ENCODE results near the gene PDXK.

PDXK gene

DNA sequence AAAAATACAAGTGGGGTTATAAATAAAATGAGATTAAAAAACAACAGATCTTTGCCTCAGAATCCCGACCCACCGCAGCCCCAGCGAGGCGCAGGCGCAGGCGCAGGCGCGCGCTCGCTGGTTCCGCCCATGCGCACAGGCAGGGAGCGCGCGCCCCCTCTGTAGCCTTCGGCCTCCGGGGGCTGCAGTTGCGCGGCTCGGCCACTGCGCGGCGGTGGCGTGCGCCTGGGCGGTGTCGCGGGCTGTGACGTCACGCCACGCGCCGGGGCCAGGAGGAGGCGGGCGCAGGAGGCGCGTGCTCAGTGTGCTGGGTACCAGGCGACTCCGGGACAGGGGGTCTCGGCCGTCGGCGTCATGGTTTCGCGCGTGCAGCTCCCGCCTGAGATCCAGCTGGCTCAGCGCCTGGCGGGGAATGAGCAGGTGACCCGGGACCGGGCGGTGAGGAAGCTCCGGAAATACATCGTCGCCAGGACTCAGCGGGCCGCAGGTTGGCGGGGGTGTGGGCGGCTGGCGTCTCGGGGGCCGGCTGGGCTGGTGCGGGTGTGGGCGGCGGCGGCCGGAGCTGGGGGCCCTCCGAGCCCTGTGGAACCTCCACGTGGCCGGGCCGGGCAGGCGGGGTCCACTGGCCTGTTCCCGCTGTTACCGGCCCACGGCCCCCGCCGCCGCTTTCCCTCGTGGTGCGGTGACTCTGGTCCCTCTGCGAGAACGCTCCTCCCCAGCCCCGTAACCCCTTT lies 70.5 kb downstream of the PDXK start, which contains the start of gene RRP1:
RRP1 (plus strand) TSS at position 302 of the 734 bp plus-strand sequence; CDS start at position 355, 53 bp downstream.
- H3K4me1 Mint-ChIP-seq (ENCODE audit: low read depth): peaks cover 10% of the 10 kb centered on the region
- peak within 1 kb of the TSS; percentile 92 for H3K4me3 Mint-ChIP-seq
- DNase-seq (ENCODE audit: low spot score): peak; percentile 95
- H3K27ac Mint-ChIP-seq: peak within 1 kb of the TSS; percentile 91
- H3K36me3 Mint-ChIP-seq (ENCODE audit: low read depth): peaks cover 24% of the 10 kb centered on the region
- no peaks in the 10 kb centered on the region for H3K27me3 Mint-ChIP-seq (ENCODE audit: low read depth)
- no peaks in the 10 kb centered on the region for H3K9me3 Mint-ChIP-seq

GRCh38 chr21:43790010-43790524 lies 71.1 kb downstream of the PDXK start:
- H3K36me3 Mint-ChIP-seq (ENCODE audit: low read depth): peaks cover 27% of the 10 kb centered on the region
- no peaks in the 10 kb centered on the region for H3K27me3 Mint-ChIP-seq (ENCODE audit: low read depth)
- H3K4me1 Mint-ChIP-seq (ENCODE audit: low read depth): peaks cover 10% of the 10 kb centered on the region
- H3K9me3 Mint-ChIP-seq: no peaks in the 10 kb centered on the region
- peak overlapping the region; percentile 92 for H3K4me3 Mint-ChIP-seq
- peak overlapping the region; percentile 91 for H3K27ac Mint-ChIP-seq
- no peak for DNase-seq (ENCODE audit: low spot score)

DNA sequence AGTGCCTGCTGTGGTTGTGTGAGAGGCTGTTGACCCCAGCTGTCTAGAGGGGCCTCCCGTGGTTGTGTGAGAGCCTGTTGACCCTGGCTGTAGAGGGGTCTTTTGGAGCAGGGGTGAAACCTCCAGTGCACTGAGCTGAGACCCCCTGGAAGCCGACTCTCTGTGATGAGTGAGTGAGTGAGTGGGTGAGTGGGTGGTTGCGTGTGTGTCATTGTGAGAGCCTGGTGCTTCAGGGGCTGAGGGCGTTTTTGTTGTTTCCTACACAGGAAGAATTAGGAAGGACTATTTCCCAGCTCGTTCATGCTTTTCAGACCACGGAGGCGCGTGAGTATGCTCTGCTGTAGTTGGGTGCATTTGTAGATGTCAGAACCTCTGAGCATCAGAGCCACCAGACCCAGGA lies 73.5 kb downstream of the PDXK start:
- Mint-ChIP-seq H3K27me3 (ENCODE audit: low read depth) (no peaks in the 10 kb centered on the region), H3K4me1 (ENCODE audit: low read depth) (peaks cover 10% of the 10 kb centered on the region), H3K4me3 (no peak overlapping the region), H3K36me3 (ENCODE audit: low read depth) (peaks cover 44% of the 10 kb centered on the region), H3K9me3 (no peaks in the 10 kb centered on the region), H3K27ac (no peak overlapping the region)
- DNase-seq (ENCODE audit: low spot score): no peak

DNA sequence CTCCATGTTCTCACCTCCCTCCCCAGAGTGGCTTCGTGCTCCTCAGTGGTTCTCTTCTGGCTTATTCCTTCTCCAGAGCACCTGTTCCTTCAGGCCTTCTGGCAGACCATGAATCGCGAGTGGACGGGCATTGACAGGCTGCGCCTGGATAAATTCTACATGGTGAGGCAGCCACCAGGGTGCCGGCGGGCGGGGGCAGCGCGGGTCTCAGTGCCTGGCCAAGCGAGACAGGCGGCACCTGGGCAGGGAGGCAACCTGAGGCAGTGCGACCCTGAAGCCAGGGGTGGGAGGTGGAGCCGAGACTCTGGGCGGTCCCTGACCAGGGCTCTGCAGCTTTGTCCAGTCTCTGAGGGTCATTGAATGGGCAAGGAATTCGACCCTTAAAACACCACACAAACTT lies 74.3 kb downstream of the PDXK start:
- Mint-ChIP-seq H3K27me3 (ENCODE audit: low read depth) (no peaks in the 10 kb centered on the region), H3K36me3 (ENCODE audit: low read depth) (peaks cover 48% of the 10 kb centered on the region), H3K4me3 (no peak overlapping the region), H3K9me3 (no peaks in the 10 kb centered on the region), H3K4me1 (ENCODE audit: low read depth) (peaks cover 10% of the 10 kb centered on the region), H3K27ac (no peak overlapping the region)
- DNase-seq (ENCODE audit: low spot score): no peak

GRCh38 chr21:43794311-43794710 lies 75.4 kb downstream of the PDXK start:
- H3K36me3 Mint-ChIP-seq (ENCODE audit: low read depth): peaks cover 53% of the 10 kb centered on the region
- no peak for DNase-seq (ENCODE audit: low spot score)
- H3K4me1 Mint-ChIP-seq (ENCODE audit: low read depth): peaks cover 10% of the 10 kb centered on the region
- H3K27me3 Mint-ChIP-seq (ENCODE audit: low read depth): no peaks in the 10 kb centered on the region
- no peak overlapping the region for H3K27ac Mint-ChIP-seq
- H3K4me3 Mint-ChIP-seq: no peak overlapping the region
- no peaks in the 10 kb centered on the region for H3K9me3 Mint-ChIP-seq

GRCh38 chr21:43794857-43795256 lies 75.9 kb downstream of the PDXK start:
- Mint-ChIP-seq H3K27me3 (ENCODE audit: low read depth) (no peaks in the 10 kb centered on the region), H3K36me3 (ENCODE audit: low read depth) (peaks cover 54% of the 10 kb centered on the region), H3K9me3 (no peaks in the 10 kb centered on the region), H3K4me3 (no peak overlapping the region), H3K4me1 (ENCODE audit: low read depth) (peaks cover 10% of the 10 kb centered on the region), H3K27ac (no peak overlapping the region)
- no peak for DNase-seq (ENCODE audit: low spot score)

DNA sequence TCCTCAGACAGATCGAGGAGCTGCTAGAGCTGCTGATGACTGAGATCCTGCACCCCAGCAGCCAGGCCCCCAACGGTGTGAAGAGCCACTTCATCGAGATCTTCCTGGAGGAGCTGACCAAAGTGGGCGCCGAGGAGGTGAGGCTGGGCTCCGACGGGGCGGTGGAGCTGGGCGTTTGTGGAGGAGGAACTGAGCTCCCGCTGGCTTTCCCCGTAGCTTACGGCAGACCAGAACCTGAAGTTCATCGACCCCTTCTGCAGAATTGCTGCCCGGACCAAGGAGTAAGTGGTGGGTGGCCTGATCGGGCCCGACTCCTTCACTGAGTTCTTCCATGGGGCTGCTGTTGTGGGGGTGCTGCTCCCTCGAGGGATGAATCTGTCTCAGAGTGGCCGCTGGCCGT lies 78.5 kb downstream of the PDXK start:
- H3K9me3 Mint-ChIP-seq: no peaks in the 10 kb centered on the region
- H3K4me3 Mint-ChIP-seq: no peak overlapping the region
- H3K27ac Mint-ChIP-seq: no peak overlapping the region
- H3K36me3 Mint-ChIP-seq (ENCODE audit: low read depth): peaks cover 50% of the 10 kb centered on the region
- H3K27me3 Mint-ChIP-seq (ENCODE audit: low read depth): no peaks in the 10 kb centered on the region
- no peak for DNase-seq (ENCODE audit: low spot score)
- no peaks in the 10 kb centered on the region for H3K4me1 Mint-ChIP-seq (ENCODE audit: low read depth)

- H3K9me3 Mint-ChIP-seq: no peaks in the 10 kb centered on the region
- H3K4me1 Mint-ChIP-seq (ENCODE audit: low read depth): no peaks in the 10 kb centered on the region
- no peaks in the 10 kb centered on the region for H3K27me3 Mint-ChIP-seq (ENCODE audit: low read depth)
- H3K4me3 Mint-ChIP-seq: no peak overlapping the region
- no peak overlapping the region for H3K27ac Mint-ChIP-seq
- DNase-seq (ENCODE audit: low spot score): no peak
- peaks cover 46% of the 10 kb centered on the region for H3K36me3 Mint-ChIP-seq (ENCODE audit: low read depth)
These were observed 79.2 kb downstream of the PDXK start for GRCh38 chr21:43797925-43798715.

DNA sequence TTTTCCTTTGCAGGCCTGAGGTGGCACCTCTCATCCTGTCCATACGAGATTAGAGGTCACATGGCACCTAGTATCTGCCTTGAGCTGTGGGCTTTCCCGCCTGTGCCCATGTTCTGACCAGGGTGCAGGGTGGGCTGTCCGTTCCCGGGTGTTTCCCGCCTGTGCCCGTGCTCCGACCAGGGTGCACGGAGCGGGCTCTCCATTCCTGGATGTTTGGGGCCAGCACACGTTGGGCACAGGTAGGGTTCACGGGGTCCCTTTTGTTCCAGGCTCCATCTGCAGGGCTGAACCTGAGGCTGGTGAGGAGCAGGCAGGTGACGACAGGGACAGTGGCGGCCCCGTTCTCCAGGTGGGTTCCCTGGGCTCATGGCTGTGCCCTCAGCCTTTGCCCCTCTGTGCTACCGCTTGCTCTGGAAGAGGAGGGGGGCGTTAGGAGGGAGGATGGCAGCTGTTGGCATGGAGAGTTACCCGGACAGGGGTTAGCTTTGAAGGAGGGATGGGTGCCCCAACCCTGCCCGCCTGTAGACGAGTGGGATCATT lies 80.4 kb downstream of the PDXK start:
- Mint-ChIP-seq H3K27me3 (ENCODE audit: low read depth) (no peaks in the 10 kb centered on the region), H3K36me3 (ENCODE audit: low read depth) (peaks cover 41% of the 10 kb centered on the region), H3K9me3 (no peaks in the 10 kb centered on the region), H3K4me1 (ENCODE audit: low read depth) (no peaks in the 10 kb centered on the region), H3K4me3 (no peak overlapping the region), H3K27ac (no peak overlapping the region)
- DNase-seq (ENCODE audit: low spot score): no peak

GRCh38 chr21:43800124-43800523 lies 81.2 kb downstream of the PDXK start:
- Mint-ChIP-seq H3K9me3 (no peaks in the 10 kb centered on the region), H3K36me3 (ENCODE audit: low read depth) (peaks cover 38% of the 10 kb centered on the region), H3K4me1 (ENCODE audit: low read depth) (no peaks in the 10 kb centered on the region), H3K27ac (no peak overlapping the region), H3K4me3 (no peak overlapping the region), H3K27me3 (ENCODE audit: low read depth) (no peaks in the 10 kb centered on the region)
- DNase-seq (ENCODE audit: low spot score): no peak

GRCh38 chr21:43800566-43800965 lies 81.6 kb downstream of the PDXK start:
- no peak for DNase-seq (ENCODE audit: low spot score)
- no peaks in the 10 kb centered on the region for H3K27me3 Mint-ChIP-seq (ENCODE audit: low read depth)
- H3K27ac Mint-ChIP-seq: no peak overlapping the region
- no peaks in the 10 kb centered on the region for H3K9me3 Mint-ChIP-seq
- no peaks in the 10 kb centered on the region for H3K4me1 Mint-ChIP-seq (ENCODE audit: low read depth)
- no peak overlapping the region for H3K4me3 Mint-ChIP-seq
- peaks cover 34% of the 10 kb centered on the region for H3K36me3 Mint-ChIP-seq (ENCODE audit: low read depth)

- peaks cover 31% of the 10 kb centered on the region for H3K36me3 Mint-ChIP-seq (ENCODE audit: low read depth)
- no peaks in the 10 kb centered on the region for H3K4me1 Mint-ChIP-seq (ENCODE audit: low read depth)
- H3K9me3 Mint-ChIP-seq: no peaks in the 10 kb centered on the region
- no peak for DNase-seq (ENCODE audit: low spot score)
- no peak overlapping the region for H3K27ac Mint-ChIP-seq
- H3K4me3 Mint-ChIP-seq: no peak overlapping the region
- no peaks in the 10 kb centered on the region for H3K27me3 Mint-ChIP-seq (ENCODE audit: low read depth)
These were observed 82.3 kb downstream of the PDXK start for GRCh38 chr21:43801006-43801783.

GRCh38 chr21:43802713-43803313 lies 83.9 kb downstream of the PDXK start:
- Mint-ChIP-seq H3K27ac (no peak overlapping the region), H3K4me3 (no peak overlapping the region), H3K4me1 (ENCODE audit: low read depth) (peaks cover 2% of the 10 kb centered on the region), H3K27me3 (ENCODE audit: low read depth) (no peaks in the 10 kb centered on the region), H3K36me3 (ENCODE audit: low read depth) (peaks cover 19% of the 10 kb centered on the region), H3K9me3 (no peaks in the 10 kb centered on the region)
- DNase-seq (ENCODE audit: low spot score): no peak

Data from T-helper 2 cell treated with Interferon-gamma antibody and Interleukin-4, amounts not matched to agents 5 μg/mL and 100 μg/mL, for 36 hours (primary cell).